Measurements from ENCODE around the gene MRLN. TPM values are rescaled to one million over a fixed set of nuclear protein-coding genes. Genes with fewer than 3 reads are reported as not detected.

Gene MRLN
- total RNA-seq, 2 donors from 2014 or later, result not detected

DNA sequence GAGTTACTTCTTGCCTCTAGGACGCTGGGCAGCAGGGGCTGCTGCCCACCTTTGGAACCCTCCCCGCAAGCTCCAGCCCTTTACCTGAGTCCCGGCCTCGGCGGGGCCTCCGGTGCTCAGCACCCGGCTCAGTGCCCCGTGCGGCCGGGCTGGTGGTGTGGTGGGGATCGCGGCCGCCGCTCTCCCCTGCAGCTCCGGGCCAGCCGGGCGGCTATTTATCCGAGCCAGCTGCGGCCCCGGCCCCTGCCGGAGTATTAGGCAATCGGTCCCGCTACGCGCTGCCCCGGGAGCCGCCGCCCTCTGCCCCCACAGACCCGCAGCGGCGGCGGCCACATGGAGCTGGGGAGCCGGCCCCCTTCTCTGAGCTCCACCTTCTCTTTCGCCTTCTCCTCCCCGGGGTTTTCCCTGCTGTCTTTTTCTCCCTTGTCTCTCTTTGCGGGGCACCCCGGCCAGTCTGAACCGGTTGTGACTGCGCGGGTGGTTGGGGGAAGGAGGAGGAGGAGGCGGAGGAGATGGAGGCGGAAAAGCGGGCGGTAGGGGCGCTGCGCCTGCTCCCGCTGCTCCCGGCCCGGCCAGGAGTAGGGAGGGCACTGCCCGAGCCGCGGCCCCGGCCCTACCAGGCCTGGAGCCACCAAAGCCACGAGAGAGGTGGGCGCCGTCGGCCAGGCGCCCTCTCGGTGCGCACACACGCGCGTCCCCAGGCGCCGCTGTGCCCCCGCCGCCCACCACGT is 43.7 kb downstream of the MRLN start, which contains the start of gene SLC16A9:
Gene SLC16A9, minus strand, starts transcription at position 456 of the 731 bp plus-strand sequence. CDS start 25,559 bp downstream, outside the sequence.
- peak within 1 kb of the TSS; percentile 50 for H3K27ac ChIP-seq (ENCODE audit: low read depth, low read length)
- H3K4me1 Mint-ChIP-seq, result peaks cover 4% of the 10 kb centered on the region
- DNase-seq, result peak; percentile 89
- TF ChIP-seq, protein P1, sequence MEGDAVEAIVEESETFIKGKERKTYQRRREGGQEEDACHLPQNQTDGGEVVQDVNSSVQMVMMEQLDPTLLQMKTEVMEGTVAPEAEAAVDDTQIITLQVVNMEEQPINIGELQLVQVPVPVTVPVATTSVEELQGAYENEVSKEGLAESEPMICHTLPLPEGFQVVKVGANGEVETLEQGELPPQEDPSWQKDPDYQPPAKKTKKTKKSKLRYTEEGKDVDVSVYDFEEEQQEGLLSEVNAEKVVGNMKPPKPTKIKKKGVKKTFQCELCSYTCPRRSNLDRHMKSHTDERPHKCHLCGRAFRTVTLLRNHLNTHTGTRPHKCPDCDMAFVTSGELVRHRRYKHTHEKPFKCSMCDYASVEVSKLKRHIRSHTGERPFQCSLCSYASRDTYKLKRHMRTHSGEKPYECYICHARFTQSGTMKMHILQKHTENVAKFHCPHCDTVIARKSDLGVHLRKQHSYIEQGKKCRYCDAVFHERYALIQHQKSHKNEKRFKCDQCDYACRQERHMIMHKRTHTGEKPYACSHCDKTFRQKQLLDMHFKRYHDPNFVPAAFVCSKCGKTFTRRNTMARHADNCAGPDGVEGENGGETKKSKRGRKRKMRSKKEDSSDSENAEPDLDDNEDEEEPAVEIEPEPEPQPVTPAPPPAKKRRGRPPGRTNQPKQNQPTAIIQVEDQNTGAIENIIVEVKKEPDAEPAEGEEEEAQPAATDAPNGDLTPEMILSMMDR (conservative IDR thresholded peaks at IDR 0.05), result peak; percentile 72
- H3K9me3 ChIP-seq (ENCODE audit: control insufficient read depth, low read length), result no peaks in the 10 kb centered on the region
- WGBS, 2 experiments (ENCODE audit: insufficient coverage in 1 of 2, insufficient read length in 1 of 2), result 0 to 1% methylated on average over 22 to 66 of the region's 68 CpGs
- H3K36me3 Mint-ChIP-seq (ENCODE audit: low read depth), result no peaks in the 10 kb centered on the region
- peaks cover 4% of the 10 kb centered on the region for H3K4me1 ChIP-seq (ENCODE audit: control insufficient read depth, insufficient read depth, low read length)
- H3K27me3 ChIP-seq (ENCODE audit: control insufficient read depth, insufficient read depth, low read length, poor library complexity, severe bottlenecking), result peaks cover 27% of the 10 kb centered on the region
- no peaks in the 10 kb centered on the region for H3K9me3 Mint-ChIP-seq
- peak within 1 kb of the TSS; percentile 66 for H3K9ac ChIP-seq (ENCODE audit: extremely low read depth, low read length, poor library complexity, severe bottlenecking)
- H3K4me3 ChIP-seq (ENCODE audit: low read length), result peak within 1 kb of the TSS; percentile 82
- no peaks in the 10 kb centered on the region for H3K36me3 ChIP-seq (ENCODE audit: control insufficient read depth, insufficient read depth, low read length)
- H3K4me3 Mint-ChIP-seq, result peak within 1 kb of the TSS; percentile 74
- H3K27ac Mint-ChIP-seq, result peak within 1 kb of the TSS; percentile 86
- H3K27me3 Mint-ChIP-seq (ENCODE audit: insufficient read depth), result peaks cover 61% of the 10 kb centered on the region

DNA sequence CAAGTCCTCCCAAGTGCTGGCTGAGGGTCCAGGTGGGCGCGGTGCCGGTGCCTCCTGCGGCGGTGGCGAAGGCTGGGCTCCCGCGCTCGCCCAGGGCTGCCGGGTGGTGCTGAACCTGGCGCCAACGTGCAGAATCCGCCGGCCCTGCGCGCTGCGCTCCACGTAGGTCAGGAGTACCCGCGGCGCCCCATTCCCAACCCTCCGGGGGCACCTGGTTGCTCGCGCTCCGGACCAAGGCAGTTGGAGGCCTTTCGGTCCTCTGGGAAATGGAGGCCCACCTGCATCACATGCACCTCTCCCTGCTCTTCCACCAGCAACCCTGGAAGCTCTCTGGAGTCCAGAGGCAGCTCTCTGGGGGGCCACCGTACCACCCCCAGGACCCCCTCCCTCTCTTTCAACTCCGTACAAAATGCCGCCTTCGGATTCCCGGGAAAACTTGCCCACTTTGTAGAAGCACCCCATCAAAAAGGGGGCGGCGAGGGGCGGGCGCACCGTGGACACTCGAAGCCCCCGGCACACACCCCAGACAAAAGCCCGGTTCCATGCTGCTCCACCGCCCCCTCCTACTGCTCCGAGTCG is 44.4 kb downstream of the MRLN start:
- H3K9ac ChIP-seq (ENCODE audit: extremely low read depth, low read length, poor library complexity, severe bottlenecking), result peak overlapping the region; percentile 66
- Mint-ChIP-seq H3K27me3 (ENCODE audit: insufficient read depth) (peaks cover 61% of the 10 kb centered on the region), H3K9me3 (no peaks in the 10 kb centered on the region), H3K27ac (no peak overlapping the region), H3K36me3 (ENCODE audit: low read depth) (peaks cover 3% of the 10 kb centered on the region), H3K4me3 (peak overlapping the region; percentile 74), H3K4me1 (peaks cover 4% of the 10 kb centered on the region)
- H3K36me3 ChIP-seq (ENCODE audit: control insufficient read depth, insufficient read depth, low read length), result no peaks in the 10 kb centered on the region
- H3K27me3 ChIP-seq (ENCODE audit: control insufficient read depth, insufficient read depth, low read length, poor library complexity, severe bottlenecking), result peaks cover 27% of the 10 kb centered on the region
- peaks cover 2% of the 10 kb centered on the region for H3K4me1 ChIP-seq (ENCODE audit: control insufficient read depth, insufficient read depth, low read length)
- H3K9me3 ChIP-seq (ENCODE audit: control insufficient read depth, low read length), result no peaks in the 10 kb centered on the region
- peak overlapping the region; percentile 50 for H3K27ac ChIP-seq (ENCODE audit: low read depth, low read length)
- WGBS, 2 experiments (ENCODE audit: insufficient coverage in 1 of 2, insufficient read length in 1 of 2), result 1 to 2% methylated on average over 25 to 42 of the region's 42 CpGs
- DNase-seq, result peak; percentile 77
- H3K4me3 ChIP-seq (ENCODE audit: low read length), result peak overlapping the region; percentile 82
- TF ChIP-seq, protein P1 (conservative IDR thresholded peaks at IDR 0.05), result no peak

DNA sequence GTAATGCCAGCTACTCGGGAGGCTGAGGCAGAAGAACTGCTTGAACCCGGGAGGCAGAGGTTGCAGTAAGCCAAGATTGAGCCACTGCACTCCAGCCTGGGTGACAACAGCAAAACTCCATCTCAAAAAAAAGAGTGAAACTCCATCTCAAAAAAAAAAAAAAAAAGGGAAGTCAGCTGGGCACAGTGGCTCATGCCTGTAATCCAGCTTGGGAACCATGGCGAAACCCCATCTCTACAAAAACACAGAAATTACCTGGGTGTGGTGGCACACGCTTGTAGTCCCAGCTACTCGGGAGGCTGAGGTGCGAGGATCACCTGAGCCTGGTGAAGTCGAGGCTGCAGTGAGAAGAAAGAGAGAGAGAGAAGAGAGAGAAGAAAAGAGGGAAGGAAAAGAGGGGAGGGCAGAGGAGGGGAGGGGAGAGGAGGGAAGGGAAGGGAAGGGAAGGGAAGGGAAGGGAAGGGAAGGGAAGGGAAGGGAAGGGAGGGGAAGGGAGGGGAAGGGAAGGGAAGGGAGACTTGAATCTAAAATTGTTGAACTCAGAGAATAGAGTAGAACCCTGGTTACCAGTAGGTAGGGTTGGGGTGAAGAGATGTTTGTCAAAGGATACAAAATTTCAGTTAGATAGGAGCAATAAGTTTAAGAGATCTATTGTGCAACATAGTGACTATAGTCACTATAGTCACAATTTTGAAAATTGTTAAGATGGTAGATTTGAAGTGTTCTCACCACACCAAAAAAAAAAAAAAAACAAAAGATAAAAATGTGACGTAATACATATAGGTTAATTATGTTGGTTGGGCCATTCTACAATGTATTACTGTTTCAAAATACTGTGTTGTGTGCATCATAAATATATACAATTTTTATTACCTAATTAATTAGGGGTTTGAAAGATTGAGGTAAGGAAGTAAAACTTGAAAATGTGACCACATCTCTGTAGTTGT is 46.1 kb downstream of the MRLN start:
- Histone ChIP-seq H3K4me1 (ENCODE audit: control insufficient read depth, insufficient read depth, low read length) (peaks cover 6% of the 10 kb centered on the region), H3K4me3 (ENCODE audit: low read length) (no peak overlapping the region), H3K27me3 (ENCODE audit: control insufficient read depth, insufficient read depth, low read length, poor library complexity, severe bottlenecking) (peaks cover 27% of the 10 kb centered on the region), H3K36me3 (ENCODE audit: control insufficient read depth, insufficient read depth, low read length) (no peaks in the 10 kb centered on the region), H3K9me3 (ENCODE audit: control insufficient read depth, low read length) (no peaks in the 10 kb centered on the region), H3K27ac (ENCODE audit: low read depth, low read length) (no peak overlapping the region), H3K9ac (ENCODE audit: extremely low read depth, low read length, poor library complexity, severe bottlenecking) (no peak overlapping the region)
- Mint-ChIP-seq H3K4me3 (no peak overlapping the region), H3K4me1 (peaks cover 12% of the 10 kb centered on the region), H3K27me3 (ENCODE audit: insufficient read depth) (peaks cover 48% of the 10 kb centered on the region), H3K9me3 (no peaks in the 10 kb centered on the region), H3K27ac (no peak overlapping the region), H3K36me3 (ENCODE audit: low read depth) (peaks cover 3% of the 10 kb centered on the region)
- no peak for DNase-seq
- WGBS, 2 experiments (ENCODE audit: insufficient coverage in 1 of 2, insufficient read length in 1 of 2), result 80 to 92% methylated on average over 1 to 7 of the region's 8 CpGs
- TF ChIP-seq, protein P1 (conservative IDR thresholded peaks at IDR 0.05), result no peak

All from endodermal cell (in vitro differentiated cells).